AG04449 (cell line): Measurements from ENCODE around the gene SLC8A3.

Source experiments
- CTCF ChIA-PET: fragments of 350-600 bp; formaldehyde crosslinking; extraction: SDS; loops from one replicate; lab custom pipeline; 2021; ENCODE audit warnings: antibody characterized with exemption; lab: Yijun Ruan, JAX
- POLR2A ChIA-PET: fragments of 400-600, 350-600 bp; formaldehyde crosslinking; extraction: SDS; loops from one replicate; lab custom pipeline; 2020; ENCODE audit warnings: antibody characterized with exemption, inconsistent platforms; lab: Yijun Ruan, JAX
- DNase-seq: peaks from one replicate; pipeline ENCODE4 v3.0.0-alpha.2; 2010; ENCODE audit warnings: low read depth, low spot score
- H3K4me3 ChIP-seq: 2 replicates; pipeline ENCODE4 v1.5.1; 2011; ENCODE audit warnings: low read depth, mild to moderate bottlenecking, control low read depth, low read length
- CTCF ChIP-seq: IDR thresholded peaks from one replicate; pipeline ENCODE4 v1.5.1; 2011; ENCODE audit warnings: mild to moderate bottlenecking, moderate library complexity, low read length, control low read depth, inconsistent platforms; ENCODE audit not compliant: insufficient read depth; ENCODE audit errors: missing control alignments

The SLC8A3 gene

GRCh38 chr14:70121521-70121920 is 67.2 kb downstream of the SLC8A3 start:
- ChIA-PET CTCF (no interaction called here), POLR2A (no interaction called here)
- no peak for DNase-seq
- no peak for TF ChIP-seq CTCF
- no peak overlapping the region for H3K4me3 ChIP-seq

GRCh38 chr14:70118064-70118463 is 70.7 kb downstream of the SLC8A3 start:
- POLR2A ChIA-PET: no interaction called here
- H3K4me3 ChIP-seq: no peak overlapping the region
- no peak for TF ChIP-seq CTCF
- DNase-seq: no peak
- CTCF ChIA-PET: interaction anchor here (1.5 kb wide), 1 partner anchor 31 kb away, joined by 4 read pairs; no protein-coding TSS in a partner anchor

GRCh38 chr14:70116278-70116677 is 72.5 kb downstream of the SLC8A3 start:
- ChIA-PET POLR2A (no interaction called here), CTCF (no interaction called here)
- no peak for DNase-seq
- no peak overlapping the region for H3K4me3 ChIP-seq
- TF ChIP-seq CTCF: no peak

GRCh38 chr14:70114621-70115156 is 74.1 kb downstream of the SLC8A3 start:
- no peak for DNase-seq
- CTCF ChIA-PET: no interaction called here
- no peak for TF ChIP-seq CTCF

GRCh38 chr14:70113211-70113610 is 75.5 kb downstream of the SLC8A3 start:
- CTCF ChIA-PET: no interaction called here
- no peak for TF ChIP-seq CTCF
- no peak for DNase-seq
- POLR2A ChIA-PET: no interaction called here
- no peak overlapping the region for H3K4me3 ChIP-seq

More at GRCh38 chr14:70114621-70115156, 74.1 kb downstream of the SLC8A3 start:
- no peak overlapping the region for H3K4me3 ChIP-seq
- POLR2A ChIA-PET: no interaction called here

GRCh38 chr14:70108419-70108818 is 80.3 kb downstream of the SLC8A3 start:
- ChIA-PET POLR2A (no interaction called here), CTCF (no interaction called here)
- TF ChIP-seq CTCF: no peak
- no peak overlapping the region for H3K4me3 ChIP-seq
- no peak for DNase-seq
